HCT116 (cell line): ENCODE results near the gene FCRL5. TPM values are rescaled to one million over a fixed set of nuclear protein-coding genes. Genes with fewer than 3 reads are reported as not detected.

Experiments used
- ATAC-seq: fragments of 200-7000 bp; cut with Tn5 transposase; 2 replicates; pipeline ENCODE4 v1.9.1; 2020; ENCODE audit warnings: mild to moderate bottlenecking, moderate library complexity
- BruUV-seq: library from RNA; stranded (reverse); fragments of 400-500 nt; replicated peaks from 2 replicates; lab custom pipeline; 2021; lab: Mats Ljungman, UMichigan
- CTCF ChIA-PET: fragments of 300-600 bp; sonication (Branson Sonifier 250); formaldehyde crosslinking; loops from one replicate; lab custom pipeline; 2021; ENCODE audit warnings: antibody characterized with exemption; lab: Charles Lee
- POLR2A ChIA-PET: fragments of 300-600, 350-600 bp; sonication (Branson Sonifier 250); formaldehyde crosslinking; loops from one replicate; lab custom pipeline; 2021; ENCODE audit warnings: antibody characterized with exemption; lab: Charles Lee
- RAD21 ChIA-PET, 2 experiments: fragments of 300-600 bp; sonication (Branson Sonifier 250); formaldehyde crosslinking; loops; one replicate each; lab custom pipeline; 2023; ENCODE audit warnings: low total read pairs in 2 of 2; ENCODE audit not compliant: uncharacterized antibody in 2 of 2, unreplicated experiment in 2 of 2, low non-redundant PET in 1 of 2; lab: Charles Lee
- DNase-seq: peaks from one replicate; pipeline ENCODE4 v3.0.0-alpha.2; 2010; ENCODE audit warnings: low read depth, low spot score
- H2AFZ ChIP-seq: fragments of 200-600 bp; shearing (Covaris generic), sonication (generic); 2 replicates; pipeline ENCODE4 v1.6.1; 2017; ENCODE audit warnings: low read depth, mixed run types, mixed read lengths, antibody characterized with exemption, low read length; ENCODE audit not compliant: poor library complexity, severe bottlenecking
- H3K27ac ChIP-seq: 2 replicates; pipeline ENCODE4 v1.5.1; 2012; ENCODE audit warnings: low read depth, low read length
- H3K27me3 ChIP-seq: fragments of 200-600 bp; sonication (generic); 2 replicates; pipeline ENCODE4 v1.6.1; 2016; ENCODE audit warnings: mixed run types, low read length, mixed read lengths; ENCODE audit not compliant: insufficient read depth
- H3K36me3 ChIP-seq, 2 experiments: fragments of 200-500 bp in 1 of 2; fragments of 200-600 bp in 1 of 2; sonication (Bioruptor generic) in 1 of 2; sonication (generic) in 1 of 2; 2 replicates each; pipeline versions ENCODE4 v1.5.1 to v1.6.1; 2014 to 2016; ENCODE audit warnings: low read length in 2 of 2, inconsistent platforms in 1 of 2, mixed read lengths in 1 of 2, mixed run types in 1 of 2; ENCODE audit not compliant: insufficient read depth in 2 of 2, control insufficient read depth in 1 of 2
- H3K4me1 ChIP-seq, 2 experiments: fragments of 200-600 bp in 1 of 2; sonication (generic) in 1 of 2; 2 replicates each; pipeline versions ENCODE4 v1.5.1 to v1.6.1; 2012 to 2017; ENCODE audit warnings: low read length in 2 of 2, inconsistent platforms in 1 of 2, mild to moderate bottlenecking in 1 of 2, mixed read lengths in 1 of 2, mixed run types in 1 of 2, moderate library complexity in 1 of 2; ENCODE audit not compliant: insufficient read depth in 2 of 2, control insufficient read depth in 1 of 2
- H3K4me2 ChIP-seq: fragments of 200-600 bp; sonication (generic); 2 replicates; pipeline ENCODE4 v1.6.1; 2017; ENCODE audit warnings: mixed run types, low read length, mixed read lengths
- H3K4me3 ChIP-seq, 2 experiments: fragments of 200-600 bp in 1 of 2; sonication (generic) in 1 of 2; replicated peaks in 1 of 2; 2 replicates each; pipeline ENCODE4 v1.5.1; 2011 to 2016; ENCODE audit warnings: low read length in 2 of 2, control low read depth in 1 of 2, low read depth in 1 of 2, mild to moderate bottlenecking in 1 of 2, mixed read lengths in 1 of 2, mixed run types in 1 of 2
- H3K79me2 ChIP-seq: fragments of 200-600 bp; sonication (generic); 2 replicates; pipeline ENCODE4 v1.6.1; 2017; ENCODE audit warnings: mild to moderate bottlenecking, mixed run types, low read length, moderate library complexity, mixed read lengths; ENCODE audit not compliant: insufficient read depth
- H3K9ac ChIP-seq: fragments of 200-600 bp; sonication (generic); 2 replicates; pipeline ENCODE4 v1.6.1; 2016; ENCODE audit warnings: low read length, mixed read lengths
- H3K9me2 ChIP-seq: fragments of 200-600 bp; sonication (generic), shearing (Covaris generic); 2 replicates; pipeline ENCODE4 v1.6.1; 2017; ENCODE audit warnings: mixed run types, mild to moderate bottlenecking, moderate library complexity; ENCODE audit not compliant: insufficient read depth
- H3K9me3 ChIP-seq, 2 experiments: fragments of 200-500 bp in 1 of 2; fragments of 200-600 bp in 1 of 2; sonication (Bioruptor generic) in 1 of 2; sonication (generic) in 1 of 2; 2 replicates each; pipeline ENCODE4 v1.6.1; 2014 to 2017; ENCODE audit warnings: low read length in 2 of 2, mixed read lengths in 2 of 2, inconsistent platforms in 1 of 2, low read depth in 1 of 2, mild to moderate bottlenecking in 1 of 2, mixed run types in 1 of 2, moderate library complexity in 1 of 2; ENCODE audit not compliant: control insufficient read depth in 1 of 2, insufficient read depth in 1 of 2
- H4K20me1 ChIP-seq: fragments of 200-600 bp; sonication (generic), shearing (Covaris generic); 2 replicates; pipeline ENCODE4 v1.6.1; 2017; ENCODE audit warnings: mixed run types, mild to moderate bottlenecking, moderate library complexity; ENCODE audit not compliant: insufficient read depth
- ATF3 ChIP-seq: IDR thresholded peaks from 2 replicates; pipeline ENCODE4 v1.6.1; 2012
- CBX3 ChIP-seq: IDR thresholded peaks from 2 replicates; pipeline ENCODE4 v1.6.1; 2012; ENCODE audit warnings: low read depth
- CEBPB ChIP-seq: IDR thresholded peaks from 2 replicates; pipeline ENCODE4 v1.6.1; 2012; ENCODE audit warnings: low read depth
- CTCF ChIP-seq, 3 experiments: fragments of 200-600 bp in 1 of 3; sonication (generic) in 1 of 3; IDR thresholded peaks in 2 of 3; conservative IDR thresholded peaks in 1 of 3; 2 replicates each; pipeline ENCODE4 v1.5.1; 2012 to 2017; ENCODE audit warnings: low read depth in 2 of 3, low read length in 2 of 3, antibody characterized with exemption in 1 of 3, borderline replicate concordance in 1 of 3, control low read depth in 1 of 3, mild to moderate bottlenecking in 1 of 3, mixed read lengths in 1 of 3, mixed run types in 1 of 3, moderate library complexity in 1 of 3; ENCODE audit not compliant: insufficient read depth in 1 of 3
- ELF1 ChIP-seq: IDR thresholded peaks from 2 replicates; pipeline ENCODE4 v1.6.1; 2012; ENCODE audit warnings: low read depth, borderline replicate concordance
- EZH2 ChIP-seq: fragments of 200-600 bp; sonication (generic); IDR thresholded peaks from 2 replicates; pipeline ENCODE4 v1.6.1; 2017; ENCODE audit warnings: antibody characterized with exemption, mixed run types
- EZH2phosphoT487 ChIP-seq: fragments of 200-600 bp; IDR thresholded peaks from 2 replicates; pipeline ENCODE4 v1.6.1; 2018; ENCODE audit warnings: antibody characterized with exemption, borderline replicate concordance
- FOSL1 ChIP-seq: IDR thresholded peaks from 2 replicates; pipeline ENCODE4 v1.6.1; 2012; ENCODE audit warnings: low read depth
- MAX ChIP-seq: IDR thresholded peaks from 2 replicates; pipeline ENCODE4 v1.6.1; 2012
- REST ChIP-seq: IDR thresholded peaks from 2 replicates; pipeline ENCODE4 v1.6.1; 2012; ENCODE audit warnings: low read depth
- SIN3A ChIP-seq: IDR thresholded peaks from 2 replicates; pipeline ENCODE4 v1.6.1; 2012; ENCODE audit warnings: low read depth
- SRF ChIP-seq: IDR thresholded peaks from 2 replicates; pipeline ENCODE4 v1.6.1; 2012; ENCODE audit warnings: low read depth
- TCF7L2 ChIP-seq: IDR thresholded peaks from 2 replicates; pipeline ENCODE4 v1.7.0; 2011; ENCODE audit warnings: borderline replicate concordance, inconsistent platforms; ENCODE audit not compliant: insufficient read depth, insufficient read length; ENCODE audit errors: extremely low read depth
- ZBTB33 ChIP-seq: IDR thresholded peaks from 2 replicates; pipeline ENCODE4 v1.6.1; 2011; ENCODE audit warnings: mild to moderate bottlenecking, low read length, moderate library complexity; ENCODE audit not compliant: insufficient replicate concordance; ENCODE audit errors: extremely low read depth
- intact Hi-C: fragments of 100-400 bp; cut with micrococcal nuclease; formaldehyde crosslinking; loops from 2 replicates; pipeline ENCODE4 v1.10.0; 2022
- total RNA-seq: library from RNA; stranded (reverse); gene quantifications from one replicate; pipeline ENCODE4 v1.2.1, GENCODE V29; 2021; ENCODE audit not compliant: unreplicated experiment

Gene FCRL5
- total RNA-seq, 1 experiment from 2014 or later = not detected

- Histone ChIP-seq H3K27me3 (peaks cover 57% of the 10 kb centered on the region), H3K4me3 (no peak overlapping the region), H3K4me2 (no peak overlapping the region), H3K36me3 (no peaks in the 10 kb centered on the region), H3K27ac (no peak overlapping the region), H3K9me2 (no peaks in the 10 kb centered on the region), H4K20me1 (no peaks in the 10 kb centered on the region), H2AFZ (no peak overlapping the region), H3K9me3 (no peaks in the 10 kb centered on the region), H3K4me1 (no peaks in the 10 kb centered on the region), H3K79me2 (no peaks in the 10 kb centered on the region), H3K9ac (no peak overlapping the region)
- CTCF ChIA-PET = no interaction called here
- BruUV-seq = no TSS peak
- DNase-seq (no peak), ATAC-seq (no peak)
- intact Hi-C loops = no loop called here
- POLR2A ChIA-PET = no interaction called here
- TF ChIP-seq CTCF (IDR thresholded peaks at IDR 0.05 in 2 of 3, conservative IDR thresholded peaks at IDR 0.05 in 1 of 3; ENCODE audit: borderline replicate concordance in 1 of 3, insufficient read depth in 1 of 3, low read depth in 2 of 3, low read length in 2 of 3) (no peak), EZH2 (no peak), ZBTB33 (no peak), CEBPB (no peak), SIN3A (no peak), REST (no peak), CBX3 (no peak), MAX (no peak), EZH2phosphoT487 (no peak), TCF7L2 (no peak), ATF3 (no peak), FOSL1 (no peak), ELF1 (no peak), SRF (no peak)
- RAD21 ChIA-PET = no interaction called here
Measured at GRCh38 chr1:157575744-157576143, 23.4 kb upstream of the FCRL5 start.
